ENCODE measurements around the gene APEH.

The APEH gene

DNA sequence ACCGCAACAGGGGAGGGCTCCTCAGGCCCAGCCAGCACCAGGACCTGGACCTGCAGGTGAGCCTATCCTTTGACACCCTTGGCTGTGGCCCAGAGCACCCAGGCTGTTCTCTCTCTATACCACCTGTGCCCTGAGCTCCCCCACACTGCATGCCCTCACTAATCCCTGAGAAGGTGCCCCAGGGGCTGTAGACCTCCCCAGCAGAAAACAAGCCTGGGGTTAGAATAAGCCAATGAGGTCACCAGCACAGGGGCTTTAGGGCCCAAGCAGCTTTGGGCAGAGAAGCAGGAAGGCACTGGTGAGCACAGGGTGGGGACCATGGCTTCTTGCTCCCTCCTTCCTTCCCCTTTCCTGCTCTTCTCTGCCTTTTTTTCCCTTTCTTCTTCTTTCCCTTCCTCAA lies 10.3 kb upstream of the APEH start:
- H3K27ac ChIP-seq (ENCODE audit: low read depth, low read length) = no peak overlapping the region
- H3K4me3 ChIP-seq (ENCODE audit: low read length) = no peak overlapping the region
- H3K9ac ChIP-seq (ENCODE audit: low read length) = no peak overlapping the region
- H3K36me3 ChIP-seq (ENCODE audit: control insufficient read depth, insufficient read depth, low read length) = no peaks in the 10 kb centered on the region
- H3K27me3 ChIP-seq (ENCODE audit: control insufficient read depth, insufficient read depth, low read length) = peaks cover 10% of the 10 kb centered on the region
- H3K4me1 ChIP-seq (ENCODE audit: control insufficient read depth, insufficient read depth, low read length) = no peaks in the 10 kb centered on the region

DNA sequence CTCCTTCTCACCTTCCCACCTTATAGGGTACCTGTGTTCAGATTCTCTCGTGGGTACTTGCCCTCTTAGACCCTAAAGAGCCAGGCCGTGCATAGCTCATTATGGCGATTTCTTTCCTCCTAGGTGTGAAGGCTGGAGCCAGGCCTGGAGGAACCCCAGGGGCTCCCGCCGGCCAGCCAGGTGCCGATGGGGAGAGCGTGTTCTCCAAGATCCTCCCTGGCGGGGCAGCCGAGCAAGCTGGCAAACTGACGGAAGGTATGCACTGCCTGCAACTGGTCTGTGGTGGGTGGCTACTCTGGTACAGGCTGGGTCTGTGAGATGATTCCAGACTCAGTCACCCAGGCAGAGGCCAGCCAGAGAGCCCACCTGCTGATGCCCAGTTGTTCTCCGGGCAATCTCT lies 9.9 kb upstream of the APEH start:
- H3K4me3 ChIP-seq (ENCODE audit: low read length) = no peak overlapping the region
- no peaks in the 10 kb centered on the region for H3K4me1 ChIP-seq (ENCODE audit: control insufficient read depth, insufficient read depth, low read length)
- peaks cover 10% of the 10 kb centered on the region for H3K27me3 ChIP-seq (ENCODE audit: control insufficient read depth, insufficient read depth, low read length)
- no peak overlapping the region for H3K27ac ChIP-seq (ENCODE audit: low read depth, low read length)
- no peaks in the 10 kb centered on the region for H3K36me3 ChIP-seq (ENCODE audit: control insufficient read depth, insufficient read depth, low read length)
- no peak overlapping the region for H3K9ac ChIP-seq (ENCODE audit: low read length)

DNA sequence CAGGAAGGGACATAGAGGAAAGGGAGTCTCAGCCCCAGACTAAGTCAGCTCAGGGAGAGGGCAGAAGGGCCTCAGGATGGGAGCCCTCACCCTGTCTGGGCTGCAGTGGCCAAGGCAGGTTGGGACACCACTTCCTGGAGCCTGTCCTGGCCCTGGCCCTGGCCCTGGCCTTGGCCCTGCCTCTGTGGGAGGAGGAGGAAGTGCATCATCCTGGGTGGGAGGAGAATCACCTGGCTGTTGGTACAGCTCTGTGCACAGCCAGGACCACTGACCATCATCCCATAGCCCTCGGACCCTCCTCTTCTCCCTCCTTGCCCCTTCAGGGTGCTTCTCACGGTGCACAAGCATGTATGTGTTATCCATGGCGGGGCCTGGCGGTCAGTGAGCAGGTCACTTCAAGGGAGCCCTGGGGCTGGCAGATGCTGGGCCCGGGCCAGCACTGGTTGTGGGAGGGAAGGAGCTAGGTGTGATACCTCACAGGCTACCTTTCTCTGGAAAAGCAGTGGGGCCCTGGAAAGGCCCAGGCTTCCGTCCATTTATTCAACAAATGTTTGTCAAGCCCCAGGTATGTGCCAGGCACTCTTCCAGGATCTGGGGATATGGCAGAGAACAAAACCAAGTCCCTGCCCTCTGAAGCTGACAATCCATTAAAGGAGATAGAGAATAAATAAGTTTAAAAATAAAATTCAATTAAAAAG lies 8.2 kb upstream of the APEH start:
- H3K27me3 ChIP-seq (ENCODE audit: control insufficient read depth, insufficient read depth, low read length) = peaks cover 10% of the 10 kb centered on the region
- H3K27ac ChIP-seq (ENCODE audit: low read depth, low read length) = no peak overlapping the region
- H3K9ac ChIP-seq (ENCODE audit: low read length) = no peak overlapping the region
- no peaks in the 10 kb centered on the region for H3K36me3 ChIP-seq (ENCODE audit: control insufficient read depth, insufficient read depth, low read length)
- no peaks in the 10 kb centered on the region for H3K4me1 ChIP-seq (ENCODE audit: control insufficient read depth, insufficient read depth, low read length)
- no peak overlapping the region for H3K4me3 ChIP-seq (ENCODE audit: low read length)

DNA sequence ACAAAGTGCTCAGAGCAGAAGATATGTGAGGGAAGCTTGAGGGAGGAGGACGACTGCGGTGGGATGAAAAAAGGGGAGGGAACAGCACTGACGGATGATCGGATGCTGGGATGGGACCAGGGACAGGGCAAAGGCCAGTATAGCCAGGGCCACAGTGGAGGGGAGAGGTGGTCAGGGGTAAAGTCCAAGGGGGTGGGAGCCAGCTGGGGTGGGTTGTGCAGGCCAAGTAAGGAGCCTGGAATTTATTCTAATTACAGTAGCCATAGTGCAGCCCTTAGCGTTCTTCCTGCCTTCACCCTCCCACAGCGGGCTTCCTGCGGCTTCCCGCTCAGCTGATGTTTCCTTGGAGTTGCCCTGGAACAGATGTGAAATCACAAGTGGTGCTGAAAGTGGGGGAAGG lies 7.6 kb upstream of the APEH start:
- Histone ChIP-seq H3K4me3 (ENCODE audit: low read length) (no peak overlapping the region), H3K27me3 (ENCODE audit: control insufficient read depth, insufficient read depth, low read length) (peaks cover 10% of the 10 kb centered on the region), H3K27ac (ENCODE audit: low read depth, low read length) (no peak overlapping the region), H3K4me1 (ENCODE audit: control insufficient read depth, insufficient read depth, low read length) (no peaks in the 10 kb centered on the region), H3K36me3 (ENCODE audit: control insufficient read depth, insufficient read depth, low read length) (no peaks in the 10 kb centered on the region), H3K9ac (ENCODE audit: low read length) (no peak overlapping the region)

GRCh38 chr3:49667701-49668413 lies 6.3 kb upstream of the APEH start:
- Histone ChIP-seq H3K27me3 (ENCODE audit: control insufficient read depth, insufficient read depth, low read length) (peaks cover 10% of the 10 kb centered on the region), H3K9ac (ENCODE audit: low read length) (no peak overlapping the region), H3K27ac (ENCODE audit: low read depth, low read length) (no peak overlapping the region), H3K4me3 (ENCODE audit: low read length) (no peak overlapping the region), H3K4me1 (ENCODE audit: control insufficient read depth, insufficient read depth, low read length) (no peaks in the 10 kb centered on the region), H3K36me3 (ENCODE audit: control insufficient read depth, insufficient read depth, low read length) (no peaks in the 10 kb centered on the region)

DNA sequence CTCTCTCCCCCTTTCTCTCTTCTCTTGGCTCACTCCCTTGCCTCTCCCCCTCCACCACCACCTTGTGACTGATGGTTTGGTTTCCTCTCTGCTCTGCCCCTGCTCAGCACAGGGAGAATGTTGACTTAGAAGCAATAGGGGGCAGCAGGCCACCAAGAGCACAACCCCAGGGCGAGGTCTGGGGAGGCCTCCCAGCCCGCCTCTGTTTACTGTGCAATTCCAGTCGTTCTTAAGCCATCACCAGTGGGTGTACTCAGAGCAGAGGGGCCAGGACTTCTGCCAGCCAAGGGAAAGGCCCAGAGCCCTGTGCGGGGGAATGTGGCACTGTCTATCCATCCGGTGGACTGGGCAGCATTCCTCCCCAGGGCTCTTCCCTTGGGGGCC lies 5.7 kb upstream of the APEH start:
- no peak overlapping the region for H3K4me3 ChIP-seq (ENCODE audit: low read length)
- H3K36me3 ChIP-seq (ENCODE audit: control insufficient read depth, insufficient read depth, low read length) = no peaks in the 10 kb centered on the region
- no peak overlapping the region for H3K27ac ChIP-seq (ENCODE audit: low read depth, low read length)
- no peak overlapping the region for H3K9ac ChIP-seq (ENCODE audit: low read length)
- H3K27me3 ChIP-seq (ENCODE audit: control insufficient read depth, insufficient read depth, low read length) = peaks cover 6% of the 10 kb centered on the region
- peaks cover 3% of the 10 kb centered on the region for H3K4me1 ChIP-seq (ENCODE audit: control insufficient read depth, insufficient read depth, low read length)

DNA sequence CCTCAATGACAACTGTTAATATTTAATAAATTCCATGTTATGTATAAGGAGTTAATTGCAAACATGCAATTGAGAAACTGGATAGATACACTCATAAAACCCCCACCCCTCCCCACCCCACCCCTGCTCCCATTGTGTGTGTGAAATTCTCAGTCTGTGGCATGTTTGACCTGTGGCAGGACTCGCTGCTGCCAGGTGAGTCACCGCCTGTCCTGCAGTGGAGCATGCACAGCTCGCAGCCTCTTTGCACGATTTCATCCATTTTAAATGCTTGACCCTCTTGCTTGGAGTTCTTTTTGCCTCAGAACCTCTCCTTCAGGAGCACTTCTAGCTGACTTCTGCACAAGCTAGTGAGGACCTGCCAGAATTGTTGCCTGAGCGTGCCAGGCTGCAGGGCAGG lies 5.3 kb upstream of the APEH start:
- H3K9ac ChIP-seq (ENCODE audit: low read length) = no peak overlapping the region
- no peak overlapping the region for H3K27ac ChIP-seq (ENCODE audit: low read depth, low read length)
- H3K27me3 ChIP-seq (ENCODE audit: control insufficient read depth, insufficient read depth, low read length) = peaks cover 6% of the 10 kb centered on the region
- H3K4me1 ChIP-seq (ENCODE audit: control insufficient read depth, insufficient read depth, low read length) = peaks cover 4% of the 10 kb centered on the region
- H3K36me3 ChIP-seq (ENCODE audit: control insufficient read depth, insufficient read depth, low read length) = no peaks in the 10 kb centered on the region
- H3K4me3 ChIP-seq (ENCODE audit: low read length) = no peak overlapping the region

DNA sequence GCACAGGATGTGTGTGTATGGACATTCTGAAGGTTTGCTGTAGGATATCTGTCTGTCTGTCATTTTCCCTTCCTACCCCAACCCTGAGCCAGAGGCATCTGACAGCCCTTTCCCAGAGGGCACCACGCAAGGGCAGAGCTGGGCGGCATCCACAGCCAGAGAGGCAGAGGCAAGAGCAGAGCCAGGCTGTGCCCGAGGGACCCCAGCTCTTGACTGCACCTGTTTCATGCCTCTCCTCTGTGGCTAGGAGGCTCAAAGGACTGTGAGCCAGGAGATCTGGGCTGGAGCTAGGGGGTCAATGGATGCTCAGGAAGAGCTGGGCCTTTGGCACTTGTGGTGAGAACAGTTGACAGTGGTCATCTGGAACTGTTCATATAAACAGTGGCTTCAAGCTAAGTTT lies 4.8 kb upstream of the APEH start:
- H3K4me3 ChIP-seq (ENCODE audit: low read length) = no peak overlapping the region
- no peak overlapping the region for H3K27ac ChIP-seq (ENCODE audit: low read depth, low read length)
- no peaks in the 10 kb centered on the region for H3K36me3 ChIP-seq (ENCODE audit: control insufficient read depth, insufficient read depth, low read length)
- H3K27me3 ChIP-seq (ENCODE audit: control insufficient read depth, insufficient read depth, low read length) = peaks cover 6% of the 10 kb centered on the region
- H3K4me1 ChIP-seq (ENCODE audit: control insufficient read depth, insufficient read depth, low read length) = peaks cover 4% of the 10 kb centered on the region
- no peak overlapping the region for H3K9ac ChIP-seq (ENCODE audit: low read length)

DNA sequence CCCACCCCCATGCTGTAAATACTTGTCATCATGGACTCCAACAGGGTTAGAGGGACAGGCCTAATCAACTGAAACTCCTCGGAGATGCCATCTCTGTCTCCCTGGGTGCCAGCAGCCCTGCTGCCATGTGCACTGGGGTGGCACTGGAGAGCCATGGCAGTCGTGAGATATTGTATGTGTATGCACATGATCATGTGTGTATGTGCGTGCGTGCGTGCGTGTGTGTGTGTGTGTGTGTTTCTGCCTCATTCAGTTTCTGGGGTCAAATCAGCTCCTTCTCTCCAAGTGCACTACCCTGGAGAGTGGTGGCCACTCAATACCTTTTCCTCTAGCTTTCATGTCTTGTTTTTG lies 3.2 kb upstream of the APEH start:
- H3K4me1 ChIP-seq (ENCODE audit: control insufficient read depth, insufficient read depth, low read length) = peaks cover 7% of the 10 kb centered on the region
- no peaks in the 10 kb centered on the region for H3K36me3 ChIP-seq (ENCODE audit: control insufficient read depth, insufficient read depth, low read length)
- H3K4me3 ChIP-seq (ENCODE audit: low read length) = no peak overlapping the region
- H3K9ac ChIP-seq (ENCODE audit: low read length) = no peak overlapping the region
- peaks cover 5% of the 10 kb centered on the region for H3K27me3 ChIP-seq (ENCODE audit: control insufficient read depth, insufficient read depth, low read length)
- no peak overlapping the region for H3K27ac ChIP-seq (ENCODE audit: low read depth, low read length)

DNA sequence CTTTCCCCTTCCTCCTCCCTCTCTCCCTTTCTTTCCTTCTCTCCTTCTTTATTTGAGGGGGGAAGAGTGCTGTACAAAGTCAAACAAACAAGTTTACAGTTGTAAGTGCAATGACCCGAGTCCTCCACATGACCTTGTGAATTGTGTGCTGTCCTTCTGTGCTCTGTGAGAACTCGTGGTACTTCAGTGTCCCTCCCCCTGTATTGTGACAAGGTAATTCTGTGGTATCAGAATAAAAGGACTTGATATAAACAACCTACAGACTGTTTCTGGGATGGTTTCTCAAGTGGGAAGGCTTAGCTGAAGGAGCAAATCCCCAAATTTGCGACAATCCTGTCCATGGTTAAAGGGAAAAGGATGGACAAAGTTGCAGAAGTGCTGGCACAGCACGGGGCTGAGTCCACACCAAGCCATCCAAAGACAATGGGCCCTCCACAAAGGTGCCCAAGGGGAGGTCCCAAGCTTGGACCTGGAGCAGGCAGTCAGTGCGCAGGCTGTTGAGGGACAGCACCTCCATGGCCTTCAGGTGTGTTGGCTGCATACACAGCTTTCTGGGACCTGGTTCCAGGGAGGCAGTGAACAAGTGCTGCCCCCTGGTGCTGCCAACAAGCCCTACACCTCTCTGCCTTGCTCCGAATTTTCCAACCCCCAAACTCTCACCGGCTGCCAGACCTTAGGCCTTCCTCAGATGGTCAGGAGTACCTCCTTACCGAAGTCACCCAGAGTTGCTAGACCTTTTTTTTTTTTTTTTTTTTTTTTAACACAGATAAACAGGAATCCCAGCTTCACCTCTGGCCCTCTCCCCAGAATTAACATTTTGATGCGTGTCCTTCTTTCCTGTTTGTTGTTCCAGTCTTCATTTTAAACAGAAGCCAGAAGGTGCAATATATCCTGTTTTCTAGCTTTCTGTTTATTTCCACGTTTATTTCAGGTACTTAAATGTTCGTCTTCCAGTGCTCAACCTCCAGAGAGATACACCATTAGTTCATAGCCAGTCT lies 2.6 kb upstream of the APEH start:
- Histone ChIP-seq H3K9ac (ENCODE audit: low read length) (no peak overlapping the region), H3K36me3 (ENCODE audit: control insufficient read depth, insufficient read depth, low read length) (peaks cover 2% of the 10 kb centered on the region), H3K4me1 (ENCODE audit: control insufficient read depth, insufficient read depth, low read length) (peaks cover 7% of the 10 kb centered on the region), H3K4me3 (ENCODE audit: low read length) (no peak overlapping the region), H3K27ac (ENCODE audit: low read depth, low read length) (no peak overlapping the region), H3K27me3 (ENCODE audit: control insufficient read depth, insufficient read depth, low read length) (peaks cover 3% of the 10 kb centered on the region)

DNA sequence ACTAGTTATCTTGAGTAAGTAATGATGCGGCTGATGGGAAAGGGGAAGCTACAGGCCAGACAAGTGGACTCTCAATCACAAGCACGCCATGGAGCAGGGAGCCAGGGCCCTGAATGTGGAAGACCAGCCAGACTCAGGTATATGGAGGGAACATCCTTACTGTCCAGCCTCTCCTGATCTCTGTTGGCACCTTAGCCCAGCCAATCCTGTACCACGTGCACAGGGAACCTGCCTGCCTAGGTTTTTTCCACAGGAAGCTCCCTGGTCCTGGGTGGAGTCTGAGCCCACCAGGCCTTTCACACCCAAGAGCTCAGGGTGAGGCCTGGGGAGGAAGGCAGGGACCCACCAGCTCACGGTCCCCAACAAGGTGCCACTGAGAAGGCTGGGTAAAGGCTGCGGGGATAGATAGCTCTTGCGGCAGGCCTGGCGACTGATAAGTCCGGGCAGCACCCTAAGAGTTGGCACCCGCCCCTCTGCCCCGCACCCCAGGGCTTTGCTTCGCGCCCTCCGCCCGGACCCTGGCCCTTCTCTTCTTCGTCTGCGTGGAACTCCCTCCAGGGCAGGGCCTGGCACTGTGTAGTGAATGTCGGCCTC lies 933 bp upstream of the APEH start:
- no peaks in the 10 kb centered on the region for H3K27me3 ChIP-seq (ENCODE audit: control insufficient read depth, insufficient read depth, low read length)
- H3K4me3 ChIP-seq (ENCODE audit: low read length) = peak overlapping the region; percentile 88
- H3K4me1 ChIP-seq (ENCODE audit: control insufficient read depth, insufficient read depth, low read length) = peaks cover 7% of the 10 kb centered on the region
- H3K36me3 ChIP-seq (ENCODE audit: control insufficient read depth, insufficient read depth, low read length) = peaks cover 17% of the 10 kb centered on the region
- H3K9ac ChIP-seq (ENCODE audit: low read length) = no peak overlapping the region
- peak overlapping the region; percentile 89 for H3K27ac ChIP-seq (ENCODE audit: low read depth, low read length)

- H3K4me3 ChIP-seq (ENCODE audit: low read length) = peak overlapping the region; percentile 88
- peaks cover 7% of the 10 kb centered on the region for H3K4me1 ChIP-seq (ENCODE audit: control insufficient read depth, insufficient read depth, low read length)
- H3K27ac ChIP-seq (ENCODE audit: low read depth, low read length) = peak overlapping the region; percentile 89
Observed at GRCh38 chr3:49674497-49674983, 389 bp downstream of the APEH start.

More at GRCh38 chr3:49674497-49674983, 389 bp downstream of the APEH start:
- no peaks in the 10 kb centered on the region for H3K27me3 ChIP-seq (ENCODE audit: control insufficient read depth, insufficient read depth, low read length)
- peaks cover 25% of the 10 kb centered on the region for H3K36me3 ChIP-seq (ENCODE audit: control insufficient read depth, insufficient read depth, low read length)
- H3K9ac ChIP-seq (ENCODE audit: low read length) = peak overlapping the region; percentile 77
